Neural cell (in vitro differentiated cells): Measurements from ENCODE around the gene MINAR1. TPM values are rescaled to one million over a fixed set of nuclear protein-coding genes. Genes with fewer than 3 reads are reported as not detected.

ENCODE experiments used
- H2AFZ ChIP-seq: fragments of 200-600, 300-800 bp; sonication (generic), shearing (Covaris generic); 2 replicates; pipeline ENCODE4 v1.6.0; 2014; ENCODE audit warnings: low read depth, mild to moderate bottlenecking, antibody characterized with exemption, low read length, moderate library complexity
- H3F3A ChIP-seq: fragments of 200-600 bp; shearing (Covaris generic); 2 replicates; pipeline ENCODE4 v1.6.1; 2016; ENCODE audit warnings: mild to moderate bottlenecking, moderate library complexity, mixed read lengths, antibody characterized with exemption, low read length; ENCODE audit not compliant: insufficient read depth, poor library complexity, severe bottlenecking
- H3K27ac ChIP-seq: fragments of 200-600, 300-800 bp; sonication (generic), shearing (Covaris generic); 2 replicates; pipeline ENCODE4 v1.5.1; 2014; ENCODE audit warnings: mild to moderate bottlenecking, low read length, moderate library complexity
- H3K27me3 ChIP-seq: fragments of 300-800, 200-600 bp; sonication (generic), shearing (Covaris generic); 2 replicates; pipeline ENCODE4 v1.6.0; 2014; ENCODE audit warnings: mild to moderate bottlenecking, low read depth, low read length, moderate library complexity; ENCODE audit not compliant: insufficient read depth
- H3K36me3 ChIP-seq: fragments of 300-800, 200-600 bp; sonication (generic), shearing (Covaris generic); 2 replicates; pipeline ENCODE4 v1.5.1; 2014; ENCODE audit warnings: mild to moderate bottlenecking, antibody characterized with exemption, low read length, moderate library complexity; ENCODE audit not compliant: insufficient read depth
- H3K4me2 ChIP-seq: fragments of 300-800, 200-600 bp; sonication (generic), shearing (Covaris generic); 2 replicates; pipeline ENCODE4 v1.6.0; 2014; ENCODE audit warnings: mild to moderate bottlenecking, low read length
- H3K4me3 ChIP-seq: fragments of 300-800, 200-600 bp; sonication (generic), shearing (Covaris generic); 2 replicates; pipeline ENCODE4 v1.5.1; 2014; ENCODE audit warnings: mild to moderate bottlenecking, low read length, moderate library complexity
- H3K79me2 ChIP-seq: fragments of 200-600 bp; shearing (Covaris generic); replicated peaks from 2 replicates; pipeline ENCODE4 v1.6.0; 2014; ENCODE audit warnings: mild to moderate bottlenecking, low read length, moderate library complexity; ENCODE audit not compliant: insufficient read depth
- H3K9ac ChIP-seq: fragments of 300-800, 200-600 bp; sonication (generic), shearing (Covaris generic); 2 replicates; pipeline ENCODE4 v1.6.1; 2016; ENCODE audit warnings: mild to moderate bottlenecking, low read length, mixed read lengths
- H3K9me2 ChIP-seq: fragments of 200-600 bp; shearing (Covaris generic); 2 replicates; pipeline ENCODE4 v1.6.1; 2016; ENCODE audit warnings: mild to moderate bottlenecking, low read length, mixed read lengths; ENCODE audit not compliant: insufficient read depth
- H3K9me3 ChIP-seq: fragments of 200-600, 300-800 bp; sonication (generic), shearing (Covaris generic); 2 replicates; pipeline ENCODE4 v1.6.1; 2016; ENCODE audit warnings: mild to moderate bottlenecking, mixed run types, low read length, moderate library complexity, mixed read lengths
- H4K20me1 ChIP-seq: fragments of 200-600 bp; shearing (Covaris generic); 2 replicates; pipeline ENCODE4 v1.6.1; 2016; ENCODE audit warnings: mild to moderate bottlenecking, mixed run types; ENCODE audit not compliant: insufficient read depth
- EP300 ChIP-seq: fragments of 450-650 bp; conservative IDR thresholded peaks from 2 replicates; pipeline ENCODE4 v1.6.1; 2014; ENCODE audit warnings: antibody characterized with exemption, mild to moderate bottlenecking, moderate library complexity; ENCODE audit not compliant: poor library complexity, severe bottlenecking
- EZH2 ChIP-seq: fragments of 200-600, 300-800 bp; shearing (Covaris generic), sonication (generic); IDR thresholded peaks from 2 replicates; pipeline ENCODE4 v1.6.1; 2014; ENCODE audit warnings: antibody characterized with exemption, low read length, borderline replicate concordance, mild to moderate bottlenecking; ENCODE audit not compliant: insufficient read depth, poor library complexity, severe bottlenecking
- MXI1 ChIP-seq: fragments of 450-650 bp; conservative IDR thresholded peaks from 2 replicates; pipeline ENCODE4 v1.6.1; 2014; ENCODE audit warnings: antibody characterized with exemption, mild to moderate bottlenecking; ENCODE audit not compliant: poor library complexity, severe bottlenecking
- POLR2AphosphoS5 ChIP-seq: IDR thresholded peaks from 2 replicates; pipeline ENCODE4 v1.6.1; 2012
- RAD21 ChIP-seq: fragments of 450-650 bp; conservative IDR thresholded peaks from 2 replicates; pipeline ENCODE4 v1.6.1; 2014; ENCODE audit warnings: antibody characterized with exemption, mild to moderate bottlenecking, moderate library complexity
- SMC3 ChIP-seq: fragments of 450-650 bp; conservative IDR thresholded peaks from 2 replicates; pipeline ENCODE4 v1.6.1; 2014; ENCODE audit warnings: antibody characterized with exemption, mild to moderate bottlenecking, moderate library complexity; ENCODE audit not compliant: poor library complexity
- TAF1 ChIP-seq: IDR thresholded peaks from 2 replicates; pipeline ENCODE4 v1.6.1; 2012; ENCODE audit warnings: low read depth
- polyA plus RNA-seq: library from polyadenylated mRNA; depleted of rRNA; stranded (reverse); fragments of >200 nt; gene quantifications from 2 replicates; pipeline ENCODE4 v1.2.3, GENCODE V29; 2014
- TF ChIP-seq, protein P1 (sequence below): IDR thresholded peaks from 2 replicates; pipeline ENCODE4 v1.6.1; 2012; ENCODE audit warnings: borderline replicate concordance
- TF ChIP-seq, protein P2 (sequence below): fragments of 450-650 bp; IDR thresholded peaks from 2 replicates; pipeline ENCODE4 v1.5.1; 2014; ENCODE audit warnings: antibody characterized with exemption, mild to moderate bottlenecking, moderate library complexity; ENCODE audit not compliant: poor library complexity, severe bottlenecking

Gene MINAR1
- polyA plus RNA-seq, 1 donor from 2014 or later: 3.1 TPM

DNA sequence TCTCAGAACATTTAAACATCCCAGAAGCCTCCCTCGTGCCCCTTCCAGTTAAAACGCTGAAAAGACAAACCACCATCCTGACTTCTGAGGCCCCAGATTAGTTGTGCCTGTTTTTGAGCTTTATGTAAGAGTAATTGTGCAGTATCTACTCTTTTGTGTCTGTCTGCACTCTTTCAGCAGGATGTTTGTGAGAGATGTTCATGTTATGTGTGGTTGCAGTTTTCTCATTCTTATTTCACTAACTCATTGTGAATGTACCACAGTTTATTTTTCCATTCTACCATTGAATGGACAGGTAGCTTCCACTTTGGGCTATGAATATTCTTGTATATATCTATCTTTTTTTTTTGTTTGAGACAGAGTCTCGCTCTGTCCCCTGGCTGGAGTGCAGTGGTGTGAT, 40.3 kb downstream of the MINAR1 start:
- H3K27ac ChIP-seq: no peak overlapping the region
- no peaks in the 10 kb centered on the region for H3F3A ChIP-seq
- no peak overlapping the region for H2AFZ ChIP-seq
- H3K4me2 ChIP-seq: no peak overlapping the region
- H3K9me2 ChIP-seq: no peaks in the 10 kb centered on the region
- TF ChIP-seq RAD21: no peak
- TF ChIP-seq POLR2AphosphoS5: no peak
- no peaks in the 10 kb centered on the region for H3K79me2 ChIP-seq
- no peak overlapping the region for H3K4me3 ChIP-seq
- H3K27me3 ChIP-seq: no peaks in the 10 kb centered on the region
- H3K9me3 ChIP-seq: no peaks in the 10 kb centered on the region
- H4K20me1 ChIP-seq: no peaks in the 10 kb centered on the region
- H3K9ac ChIP-seq: no peak overlapping the region
- no peaks in the 10 kb centered on the region for H3K36me3 ChIP-seq

DNA sequence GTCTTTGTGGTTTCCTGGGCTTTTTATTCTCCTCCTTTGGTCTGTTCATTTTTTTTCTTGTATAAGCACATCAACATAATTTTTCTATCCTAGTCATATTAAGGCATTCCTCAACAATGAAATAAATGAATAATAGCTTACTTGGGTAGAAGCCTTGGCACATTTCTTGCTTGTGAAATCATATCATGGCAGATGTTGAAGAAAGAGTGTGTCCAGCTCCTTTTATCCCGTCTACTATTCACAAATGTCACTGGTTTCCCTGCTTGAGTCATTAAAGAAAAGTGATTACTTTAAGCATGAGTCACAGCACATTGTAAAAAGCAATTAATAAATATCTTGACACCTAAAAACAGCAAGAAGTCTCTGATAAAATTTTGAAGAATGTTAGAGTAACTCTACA, 42.1 kb downstream of the MINAR1 start:
- TF ChIP-seq POLR2AphosphoS5 (no peak), EZH2 (no peak), MXI1 (no peak)
- H3K27ac ChIP-seq: no peak overlapping the region
- no peaks in the 10 kb centered on the region for H3F3A ChIP-seq
- H2AFZ ChIP-seq: no peak overlapping the region
- H3K4me2 ChIP-seq: no peak overlapping the region
- H3K9ac ChIP-seq: no peak overlapping the region
- no peaks in the 10 kb centered on the region for H3K27me3 ChIP-seq
- H3K9me2 ChIP-seq: no peaks in the 10 kb centered on the region
- H3K79me2 ChIP-seq: no peaks in the 10 kb centered on the region
- H3K9me3 ChIP-seq: no peaks in the 10 kb centered on the region
- no peaks in the 10 kb centered on the region for H4K20me1 ChIP-seq
- H3K36me3 ChIP-seq: no peaks in the 10 kb centered on the region
- no peak overlapping the region for H3K4me3 ChIP-seq

DNA sequence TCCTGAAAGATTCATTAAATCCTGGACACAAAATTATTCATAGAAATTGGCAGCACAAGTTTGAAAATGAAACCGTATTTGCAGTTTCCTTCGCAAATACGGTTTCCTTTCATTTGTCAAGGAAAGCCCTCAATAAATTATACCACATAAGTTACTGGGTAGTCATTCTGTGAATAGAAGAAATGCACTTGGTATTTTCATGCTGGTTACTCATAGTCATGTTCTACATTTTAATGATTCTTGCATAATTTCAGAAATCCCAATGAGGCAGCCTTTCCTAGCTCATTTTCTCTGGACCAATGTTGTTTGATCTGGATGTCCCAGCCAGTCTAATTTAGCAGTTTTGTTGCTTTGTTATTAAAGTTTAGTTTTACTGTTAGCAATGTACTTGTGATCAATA, 43.2 kb downstream of the MINAR1 start:
- Histone ChIP-seq H3K9me3 (no peaks in the 10 kb centered on the region), H3K9me2 (no peaks in the 10 kb centered on the region), H3K79me2 (no peaks in the 10 kb centered on the region), H3K4me3 (no peak overlapping the region), H2AFZ (no peak overlapping the region), H3K27ac (no peak overlapping the region), H4K20me1 (no peaks in the 10 kb centered on the region), H3K36me3 (no peaks in the 10 kb centered on the region), H3F3A (no peaks in the 10 kb centered on the region), H3K9ac (no peak overlapping the region), H3K4me2 (no peak overlapping the region), H3K27me3 (no peaks in the 10 kb centered on the region)
- TF ChIP-seq TAF1: no peak
- no peak for TF ChIP-seq EP300
- TF ChIP-seq RAD21: no peak
- TF ChIP-seq, protein P1, sequence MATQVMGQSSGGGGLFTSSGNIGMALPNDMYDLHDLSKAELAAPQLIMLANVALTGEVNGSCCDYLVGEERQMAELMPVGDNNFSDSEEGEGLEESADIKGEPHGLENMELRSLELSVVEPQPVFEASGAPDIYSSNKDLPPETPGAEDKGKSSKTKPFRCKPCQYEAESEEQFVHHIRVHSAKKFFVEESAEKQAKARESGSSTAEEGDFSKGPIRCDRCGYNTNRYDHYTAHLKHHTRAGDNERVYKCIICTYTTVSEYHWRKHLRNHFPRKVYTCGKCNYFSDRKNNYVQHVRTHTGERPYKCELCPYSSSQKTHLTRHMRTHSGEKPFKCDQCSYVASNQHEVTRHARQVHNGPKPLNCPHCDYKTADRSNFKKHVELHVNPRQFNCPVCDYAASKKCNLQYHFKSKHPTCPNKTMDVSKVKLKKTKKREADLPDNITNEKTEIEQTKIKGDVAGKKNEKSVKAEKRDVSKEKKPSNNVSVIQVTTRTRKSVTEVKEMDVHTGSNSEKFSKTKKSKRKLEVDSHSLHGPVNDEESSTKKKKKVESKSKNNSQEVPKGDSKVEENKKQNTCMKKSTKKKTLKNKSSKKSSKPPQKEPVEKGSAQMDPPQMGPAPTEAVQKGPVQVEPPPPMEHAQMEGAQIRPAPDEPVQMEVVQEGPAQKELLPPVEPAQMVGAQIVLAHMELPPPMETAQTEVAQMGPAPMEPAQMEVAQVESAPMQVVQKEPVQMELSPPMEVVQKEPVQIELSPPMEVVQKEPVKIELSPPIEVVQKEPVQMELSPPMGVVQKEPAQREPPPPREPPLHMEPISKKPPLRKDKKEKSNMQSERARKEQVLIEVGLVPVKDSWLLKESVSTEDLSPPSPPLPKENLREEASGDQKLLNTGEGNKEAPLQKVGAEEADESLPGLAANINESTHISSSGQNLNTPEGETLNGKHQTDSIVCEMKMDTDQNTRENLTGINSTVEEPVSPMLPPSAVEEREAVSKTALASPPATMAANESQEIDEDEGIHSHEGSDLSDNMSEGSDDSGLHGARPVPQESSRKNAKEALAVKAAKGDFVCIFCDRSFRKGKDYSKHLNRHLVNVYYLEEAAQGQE: no peak
- no peak for TF ChIP-seq SMC3
- TF ChIP-seq POLR2AphosphoS5: no peak
- TF ChIP-seq, protein P2, sequence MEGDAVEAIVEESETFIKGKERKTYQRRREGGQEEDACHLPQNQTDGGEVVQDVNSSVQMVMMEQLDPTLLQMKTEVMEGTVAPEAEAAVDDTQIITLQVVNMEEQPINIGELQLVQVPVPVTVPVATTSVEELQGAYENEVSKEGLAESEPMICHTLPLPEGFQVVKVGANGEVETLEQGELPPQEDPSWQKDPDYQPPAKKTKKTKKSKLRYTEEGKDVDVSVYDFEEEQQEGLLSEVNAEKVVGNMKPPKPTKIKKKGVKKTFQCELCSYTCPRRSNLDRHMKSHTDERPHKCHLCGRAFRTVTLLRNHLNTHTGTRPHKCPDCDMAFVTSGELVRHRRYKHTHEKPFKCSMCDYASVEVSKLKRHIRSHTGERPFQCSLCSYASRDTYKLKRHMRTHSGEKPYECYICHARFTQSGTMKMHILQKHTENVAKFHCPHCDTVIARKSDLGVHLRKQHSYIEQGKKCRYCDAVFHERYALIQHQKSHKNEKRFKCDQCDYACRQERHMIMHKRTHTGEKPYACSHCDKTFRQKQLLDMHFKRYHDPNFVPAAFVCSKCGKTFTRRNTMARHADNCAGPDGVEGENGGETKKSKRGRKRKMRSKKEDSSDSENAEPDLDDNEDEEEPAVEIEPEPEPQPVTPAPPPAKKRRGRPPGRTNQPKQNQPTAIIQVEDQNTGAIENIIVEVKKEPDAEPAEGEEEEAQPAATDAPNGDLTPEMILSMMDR: no peak
- TF ChIP-seq EZH2: no peak
- no peak for TF ChIP-seq MXI1
